OCI-LY1 (cell line): ENCODE measurements around the gene LPCAT1.

ENCODE experiments used
- H2AFZ ChIP-seq: fragments of 200-600 bp; sonication (generic), shearing (Covaris generic); 2 replicates; pipeline ENCODE4 v1.6.0; 2014; ENCODE audit warnings: antibody characterized with exemption, mild to moderate bottlenecking, low read length
- H3F3A ChIP-seq: fragments of 200-600 bp; sonication (generic), shearing (Covaris generic); 2 replicates; pipeline ENCODE4 v1.6.0; 2014; ENCODE audit warnings: mild to moderate bottlenecking, antibody characterized with exemption, low read length, moderate library complexity; ENCODE audit not compliant: insufficient read depth
- H3K27ac ChIP-seq: fragments of 200-600 bp; sonication (generic); 2 replicates; pipeline ENCODE4 v1.5.1; 2014; ENCODE audit warnings: low read length, mixed run types, mild to moderate bottlenecking, low read depth; ENCODE audit not compliant: poor library complexity, severe bottlenecking
- H3K27me3 ChIP-seq: fragments of 200-600 bp; sonication (generic); 2 replicates; pipeline ENCODE4 v1.6.0; 2014; ENCODE audit warnings: antibody characterized with exemption, mild to moderate bottlenecking, low read length, moderate library complexity; ENCODE audit not compliant: insufficient read depth
- H3K36me3 ChIP-seq: fragments of 200-600 bp; sonication (generic); 2 replicates; pipeline ENCODE4 v1.6.1; 2014; ENCODE audit warnings: mild to moderate bottlenecking, antibody characterized with exemption, low read length, moderate library complexity, mixed read lengths; ENCODE audit not compliant: insufficient read depth
- H3K4me1 ChIP-seq: fragments of 200-600 bp; sonication (generic); 2 replicates; pipeline ENCODE4 v1.5.1; 2014; ENCODE audit warnings: mild to moderate bottlenecking, low read length, moderate library complexity; ENCODE audit not compliant: insufficient read depth, severe bottlenecking
- H3K4me2 ChIP-seq: fragments of 200-600 bp; sonication (generic), shearing (Covaris generic); 2 replicates; pipeline ENCODE4 v1.6.1; 2014; ENCODE audit warnings: low read length
- H3K4me3 ChIP-seq: fragments of 200-600 bp; sonication (generic); 2 replicates; pipeline ENCODE4 v1.5.1; 2014; ENCODE audit warnings: low read length, low read depth, mild to moderate bottlenecking, mixed read lengths; ENCODE audit not compliant: poor library complexity, severe bottlenecking
- H3K79me2 ChIP-seq: fragments of 200-600 bp; shearing (Covaris generic); 2 replicates; pipeline ENCODE4 v1.6.1; 2016; ENCODE audit warnings: mixed run types, low read length, mixed read lengths; ENCODE audit not compliant: insufficient read depth
- H3K9ac ChIP-seq: fragments of 200-600 bp; sonication (generic), shearing (Covaris generic); 2 replicates; pipeline ENCODE4 v1.6.1; 2014; ENCODE audit warnings: mild to moderate bottlenecking, low read length, mixed read lengths
- H3K9me2 ChIP-seq: fragments of 200-600 bp; sonication (generic), shearing (Covaris generic); 2 replicates; pipeline ENCODE4 v1.6.1; 2014; ENCODE audit warnings: low read depth, mild to moderate bottlenecking, low read length, mixed read lengths
- H3K9me3 ChIP-seq: fragments of 200-600 bp; shearing (Covaris generic); 2 replicates; pipeline ENCODE4 v1.6.1; 2014; ENCODE audit warnings: low read length, mixed read lengths
- H4K20me1 ChIP-seq: fragments of 200-600 bp; sonication (generic), shearing (Covaris generic); 2 replicates; pipeline ENCODE4 v1.6.0; 2016; ENCODE audit warnings: mild to moderate bottlenecking, low read length; ENCODE audit not compliant: insufficient read depth
- CTCF ChIP-seq: fragments of 200-600 bp; sonication (generic), shearing (Covaris generic); IDR thresholded peaks from 2 replicates; pipeline ENCODE4 v1.5.1; 2017; ENCODE audit warnings: mild to moderate bottlenecking, antibody characterized with exemption, low read length, moderate library complexity, mixed read lengths
- EZH2 ChIP-seq: fragments of 200-600 bp; sonication (generic), shearing (Covaris generic); IDR thresholded peaks from 2 replicates; pipeline ENCODE4 v1.8.0; 2017; ENCODE audit warnings: borderline replicate concordance, mixed run types, mild to moderate bottlenecking, antibody characterized with exemption, low read length, moderate library complexity, mixed read lengths

LPCAT1 gene

GRCh38 chr5:1536322-1536845 lies 12.6 kb upstream of the LPCAT1 start:
- Histone ChIP-seq H2AFZ (peak overlapping the region; percentile 94), H3F3A (no peaks in the 10 kb centered on the region), H3K4me2 (peak overlapping the region; percentile 52), H3K4me3 (peak overlapping the region; percentile 39), H3K36me3 (no peaks in the 10 kb centered on the region), H4K20me1 (no peaks in the 10 kb centered on the region), H3K79me2 (no peaks in the 10 kb centered on the region), H3K27ac (no peak overlapping the region), H3K9me3 (no peaks in the 10 kb centered on the region), H3K9me2 (no peaks in the 10 kb centered on the region), H3K4me1 (peaks cover 15% of the 10 kb centered on the region), H3K27me3 (no peaks in the 10 kb centered on the region), H3K9ac (peak overlapping the region; percentile 32)
- TF ChIP-seq CTCF, result no peak
- TF ChIP-seq EZH2, result no peak

DNA sequence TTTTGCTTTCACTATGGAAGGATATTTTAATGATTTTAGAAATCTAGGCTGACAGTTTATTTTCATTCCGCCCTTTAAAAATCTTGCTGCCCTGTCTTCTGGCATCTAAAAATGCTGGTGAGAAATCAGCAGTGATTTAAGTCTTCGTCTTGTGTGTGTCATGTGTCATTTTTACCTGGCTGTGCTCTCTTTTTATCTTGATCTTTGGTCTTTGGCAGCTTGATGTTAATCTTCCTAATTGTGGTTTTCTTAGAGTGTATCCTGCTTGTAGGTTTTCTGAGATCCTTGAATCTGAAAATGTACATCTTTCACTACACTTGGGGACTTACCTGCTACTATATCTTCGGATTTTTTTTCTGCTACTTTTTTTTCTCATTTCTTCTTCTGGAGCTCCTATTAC lies 11.9 kb upstream of the LPCAT1 start:
- H3K9ac ChIP-seq, result no peak overlapping the region
- peak overlapping the region; percentile 52; the same call in 1 of the 2 replicates for H3K4me2 ChIP-seq
- no peaks in the 10 kb centered on the region for H3F3A ChIP-seq
- no peaks in the 10 kb centered on the region for H3K9me3 ChIP-seq
- H3K4me1 ChIP-seq, result peaks cover 15% of the 10 kb centered on the region
- no peak for TF ChIP-seq CTCF
- no peak for TF ChIP-seq EZH2
- H3K4me3 ChIP-seq, result no peak overlapping the region
- H4K20me1 ChIP-seq, result no peaks in the 10 kb centered on the region
- no peaks in the 10 kb centered on the region for H3K9me2 ChIP-seq
- peak overlapping the region; percentile 94; the same call in 1 of the 2 replicates for H2AFZ ChIP-seq
- H3K36me3 ChIP-seq, result no peaks in the 10 kb centered on the region
- no peak overlapping the region for H3K27ac ChIP-seq
- no peaks in the 10 kb centered on the region for H3K79me2 ChIP-seq
- H3K27me3 ChIP-seq, result no peaks in the 10 kb centered on the region

DNA sequence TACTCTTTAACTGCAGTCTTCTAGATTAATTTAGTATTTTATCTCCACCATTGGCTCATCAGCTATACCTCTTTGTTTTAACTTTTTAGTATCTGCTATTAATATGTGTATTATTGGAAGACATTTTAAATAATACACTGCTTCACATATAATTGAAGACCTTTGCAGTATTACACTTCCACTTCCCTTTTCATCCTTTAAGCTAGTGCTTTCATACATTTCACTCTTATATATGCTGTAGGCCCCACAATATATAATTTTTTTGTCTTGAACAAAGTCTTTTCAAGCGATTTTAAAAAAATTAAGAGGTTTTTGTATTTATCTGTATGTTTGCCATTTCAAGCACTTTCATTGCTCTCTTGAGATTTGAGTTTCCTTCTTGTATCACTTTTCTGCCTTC lies 8.6 kb upstream of the LPCAT1 start:
- Histone ChIP-seq H3K79me2 (no peaks in the 10 kb centered on the region), H3K9me3 (no peaks in the 10 kb centered on the region), H3F3A (no peaks in the 10 kb centered on the region), H3K27me3 (no peaks in the 10 kb centered on the region), H3K4me2 (no peak overlapping the region), H2AFZ (no peak overlapping the region), H3K36me3 (no peaks in the 10 kb centered on the region), H3K4me1 (peaks cover 15% of the 10 kb centered on the region), H4K20me1 (no peaks in the 10 kb centered on the region), H3K4me3 (no peak overlapping the region), H3K9ac (no peak overlapping the region), H3K27ac (no peak overlapping the region), H3K9me2 (no peaks in the 10 kb centered on the region)
- TF ChIP-seq CTCF (no peak), EZH2 (no peak)
